Testis (tissue), 2 donors: ENCODE results near the gene CAV3.

Source experiments
- POLR2A ChIP-seq: fragments of 450-650 bp; IDR thresholded peaks from one replicate; pipeline ENCODE4 v1.6.1; 2017; ENCODE audit warnings: antibody characterized with exemption, mild to moderate bottlenecking, moderate library complexity
- TF ChIP-seq, protein P1 (sequence below), 3 experiments: fragments of 450-650 bp in 2 of 3; fragments of 200-600 bp in 1 of 3; sonication (generic) in 1 of 3; IDR thresholded peaks; one replicate each; pipeline ENCODE4 v1.5.1; 2016 to 2019; ENCODE audit warnings: antibody characterized with exemption in 3 of 3, mild to moderate bottlenecking in 2 of 3, moderate library complexity in 1 of 3

DNA sequence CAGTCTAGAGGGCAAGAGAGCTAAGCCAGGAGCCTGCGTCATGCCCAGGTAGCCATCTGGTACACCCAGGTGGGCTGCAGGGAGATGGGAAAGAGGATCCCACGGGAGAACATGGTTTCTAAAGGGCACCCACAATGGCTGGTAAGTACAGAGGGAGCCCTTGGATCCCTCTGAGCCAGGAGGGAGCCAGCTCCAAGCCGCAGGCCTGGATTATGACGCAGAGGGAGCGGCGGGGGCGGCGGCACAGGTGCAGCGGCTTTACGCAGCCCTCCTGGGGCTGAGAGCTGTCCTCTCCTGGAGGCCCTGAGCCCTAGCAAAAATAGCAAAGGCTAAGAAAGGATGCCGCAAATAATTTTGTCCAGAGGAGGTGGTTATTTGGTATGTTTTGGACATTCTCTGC is 2.8 kb downstream of the CAV3 start:
- no peak for TF ChIP-seq POLR2A
- TF ChIP-seq, protein P1, sequence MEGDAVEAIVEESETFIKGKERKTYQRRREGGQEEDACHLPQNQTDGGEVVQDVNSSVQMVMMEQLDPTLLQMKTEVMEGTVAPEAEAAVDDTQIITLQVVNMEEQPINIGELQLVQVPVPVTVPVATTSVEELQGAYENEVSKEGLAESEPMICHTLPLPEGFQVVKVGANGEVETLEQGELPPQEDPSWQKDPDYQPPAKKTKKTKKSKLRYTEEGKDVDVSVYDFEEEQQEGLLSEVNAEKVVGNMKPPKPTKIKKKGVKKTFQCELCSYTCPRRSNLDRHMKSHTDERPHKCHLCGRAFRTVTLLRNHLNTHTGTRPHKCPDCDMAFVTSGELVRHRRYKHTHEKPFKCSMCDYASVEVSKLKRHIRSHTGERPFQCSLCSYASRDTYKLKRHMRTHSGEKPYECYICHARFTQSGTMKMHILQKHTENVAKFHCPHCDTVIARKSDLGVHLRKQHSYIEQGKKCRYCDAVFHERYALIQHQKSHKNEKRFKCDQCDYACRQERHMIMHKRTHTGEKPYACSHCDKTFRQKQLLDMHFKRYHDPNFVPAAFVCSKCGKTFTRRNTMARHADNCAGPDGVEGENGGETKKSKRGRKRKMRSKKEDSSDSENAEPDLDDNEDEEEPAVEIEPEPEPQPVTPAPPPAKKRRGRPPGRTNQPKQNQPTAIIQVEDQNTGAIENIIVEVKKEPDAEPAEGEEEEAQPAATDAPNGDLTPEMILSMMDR (IDR thresholded peaks at IDR 0.05), result no peak
